GM21526 (cell line): ENCODE results near the gene APBB1.
"Not testable (repeated sequence)": the region's sequence is repeated elsewhere in the genome, so short reads cannot be mapped to it uniquely, and the experiment has no call there.

ENCODE experiments used
- ATAC-seq: cut with Tn5 transposase; IDR thresholded peaks from one replicate; pipeline ENCODE4 v1.9.1; 2021; ENCODE audit warnings: moderate library complexity; ENCODE audit not compliant: unreplicated experiment, low FRiP score

Gene APBB1

DNA sequence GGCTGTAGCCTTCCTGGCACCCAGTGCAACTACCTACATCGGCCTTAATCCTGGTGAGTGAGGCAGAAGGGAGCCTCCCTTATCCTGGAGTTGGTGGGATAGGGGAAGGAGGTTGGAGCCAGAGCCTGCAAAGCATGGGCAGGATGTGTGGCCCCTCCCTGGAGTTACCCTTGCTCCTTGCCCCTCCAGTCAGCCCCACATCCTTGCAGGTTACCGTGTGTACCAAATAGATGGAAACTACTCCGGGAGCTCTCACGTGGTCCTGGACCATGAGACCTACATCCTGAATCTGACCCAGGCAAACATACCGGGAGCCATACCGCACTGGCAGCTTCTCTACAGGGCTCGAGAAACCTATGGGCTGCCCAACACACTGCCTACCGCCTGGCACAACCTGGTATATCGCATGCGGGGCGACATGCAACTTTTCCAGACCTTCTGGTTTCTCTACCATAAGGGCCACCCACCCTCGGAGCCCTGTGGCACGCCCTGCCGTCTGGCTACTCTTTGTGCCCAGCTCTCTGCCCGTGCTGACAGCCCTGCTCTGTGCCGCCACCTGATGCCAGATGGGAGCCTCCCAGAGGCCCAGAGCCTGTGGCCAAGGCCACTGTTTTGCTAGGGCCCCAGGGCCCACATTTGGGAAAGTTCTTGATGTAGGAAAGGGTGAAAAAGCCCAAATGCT is 24.8 kb downstream of the APBB1 start:
- no peak for ATAC-seq

DNA sequence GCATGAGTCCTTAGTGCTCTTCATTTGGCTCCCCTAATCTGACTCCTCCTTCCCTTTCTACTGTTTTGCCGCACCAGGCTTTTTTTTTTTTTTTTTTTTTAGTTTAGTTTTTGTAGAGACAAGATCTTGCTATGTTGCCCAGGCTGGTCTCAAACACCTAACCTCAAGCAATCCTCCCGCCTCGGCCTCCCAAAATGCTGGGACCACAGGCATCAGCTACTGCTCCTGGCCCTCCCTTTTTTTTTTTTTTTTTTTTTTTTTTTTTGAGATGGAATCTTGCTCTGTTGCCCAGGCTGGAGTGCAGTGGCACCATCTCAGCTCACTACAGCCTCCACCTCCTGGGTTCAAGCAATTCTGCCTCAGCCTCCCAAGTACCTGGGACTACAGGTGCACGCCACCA is 26.6 kb downstream of the APBB1 start:
- ATAC-seq, result not testable (repeated sequence)

DNA sequence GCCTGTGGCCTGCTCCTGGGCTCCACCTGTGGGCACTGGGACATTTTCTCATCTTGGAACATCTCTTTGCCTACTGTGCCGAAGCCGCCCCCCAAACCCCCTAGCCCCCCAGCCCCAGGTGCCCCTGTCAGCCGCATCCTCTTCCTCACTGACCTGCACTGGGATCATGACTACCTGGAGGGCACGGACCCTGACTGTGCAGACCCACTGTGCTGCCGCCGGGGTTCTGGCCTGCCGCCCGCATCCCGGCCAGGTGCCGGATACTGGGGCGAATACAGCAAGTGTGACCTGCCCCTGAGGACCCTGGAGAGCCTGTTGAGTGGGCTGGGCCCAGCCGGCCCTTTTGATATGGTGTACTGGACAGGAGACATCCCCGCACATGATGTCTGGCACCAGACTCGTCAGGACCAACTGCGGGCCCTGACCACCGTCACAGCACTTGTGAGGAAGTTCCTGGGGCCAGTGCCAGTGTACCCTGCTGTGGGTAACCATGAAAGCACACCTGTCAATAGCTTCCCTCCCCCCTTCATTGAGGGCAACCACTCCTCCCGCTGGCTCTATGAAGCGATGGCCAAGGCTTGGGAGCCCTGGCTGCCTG is 27.3 kb downstream of the APBB1 start:
- no peak for ATAC-seq

DNA sequence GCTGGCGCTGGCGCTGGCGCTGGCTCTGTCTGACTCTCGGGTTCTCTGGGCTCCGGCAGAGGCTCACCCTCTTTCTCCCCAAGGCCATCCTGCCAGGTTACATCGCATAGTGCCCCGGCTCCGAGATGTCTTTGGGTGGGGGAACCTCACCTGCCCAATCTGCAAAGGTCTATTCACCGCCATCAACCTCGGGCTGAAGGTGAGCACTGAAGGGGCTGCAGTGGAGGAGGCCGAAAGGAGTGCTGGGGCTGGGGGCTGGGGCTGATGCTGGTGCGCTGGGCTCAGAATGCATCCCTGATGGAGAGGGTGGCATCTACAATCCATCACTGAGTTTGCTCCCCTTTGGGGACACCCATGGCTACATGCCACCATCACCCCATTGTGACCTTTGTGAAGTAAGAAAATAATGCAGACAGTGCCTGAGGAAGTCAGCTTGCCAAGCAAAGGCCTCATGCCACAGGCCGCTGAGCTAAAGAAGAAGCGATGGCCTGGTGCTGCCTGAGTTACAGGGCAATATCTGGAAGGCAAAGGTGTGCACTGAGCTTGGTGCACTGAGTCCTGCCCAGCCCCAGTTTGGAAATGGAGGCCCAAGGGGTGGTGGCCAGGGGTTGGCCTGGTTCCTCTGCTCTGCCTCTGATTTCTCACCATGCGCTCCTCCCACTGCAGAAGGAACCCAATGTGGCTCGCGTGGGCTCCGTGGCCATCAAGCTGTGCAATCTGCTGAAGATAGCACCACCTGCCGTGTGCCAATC is 28.0 kb downstream of the APBB1 start:
- ATAC-seq, result no peak

DNA sequence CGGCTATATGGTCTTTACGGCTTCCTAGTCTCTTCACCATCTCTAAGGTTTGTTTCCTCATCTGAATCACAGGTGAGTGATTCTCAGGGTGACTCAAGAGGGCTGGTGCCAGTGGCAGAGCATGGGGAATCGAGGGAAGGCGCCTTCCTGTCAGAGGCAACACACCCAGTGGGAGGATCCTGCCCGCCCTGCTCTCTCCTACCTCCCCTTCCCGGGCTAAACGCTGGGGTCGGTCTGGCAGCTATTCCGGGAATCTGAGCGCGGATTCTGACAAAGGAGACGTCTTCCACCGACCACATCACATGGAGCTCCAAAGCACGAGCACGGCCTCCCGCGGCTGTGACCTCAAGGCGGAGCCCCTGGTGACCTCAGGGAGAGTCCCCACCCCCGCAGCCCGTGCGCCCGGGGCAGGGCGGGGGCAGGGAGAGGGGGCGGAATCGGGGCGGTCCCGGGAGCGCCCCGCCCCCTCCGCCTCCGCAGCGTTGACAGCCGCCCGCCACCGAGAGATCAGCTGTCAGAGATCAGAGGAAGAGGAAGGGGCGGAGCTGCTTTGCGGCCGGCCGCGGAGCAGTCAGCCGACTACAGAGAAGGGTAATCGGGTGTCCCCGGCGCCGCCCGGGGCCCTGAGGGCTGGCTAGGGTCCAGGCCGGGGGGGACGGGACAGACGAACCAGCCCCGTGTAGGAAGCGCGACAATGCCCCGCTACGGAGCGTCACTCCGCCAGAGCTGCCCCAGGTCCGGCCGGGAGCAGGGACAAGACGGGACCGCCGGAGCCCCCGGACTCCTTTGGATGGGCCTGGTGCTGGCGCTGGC is 28.8 kb downstream of the APBB1 start, which contains the start of gene SMPD1:
SMPD1 (plus strand) TSS at position 570 of the 813 bp plus-strand sequence; CDS start at position 695, 125 bp downstream.
- peak; percentile 97 for ATAC-seq

DNA sequence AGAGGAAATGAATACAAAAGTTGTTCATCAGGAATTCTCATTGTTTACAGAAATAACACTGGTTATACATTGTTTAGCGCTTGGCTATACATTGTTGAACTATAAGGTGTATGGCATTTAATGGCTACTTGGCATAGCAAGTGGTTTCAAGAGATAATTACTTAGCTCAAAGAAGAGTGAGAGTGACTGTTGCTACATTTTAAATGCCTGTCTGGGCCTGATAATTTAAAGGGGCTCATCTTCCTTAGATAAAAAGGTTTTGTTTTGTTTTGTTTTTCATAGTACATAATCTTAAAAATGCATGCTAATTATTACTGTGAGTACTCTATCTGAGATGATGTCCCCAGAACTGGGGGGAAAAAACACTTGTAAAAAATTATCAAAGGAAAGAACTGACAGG is 30.1 kb downstream of the APBB1 start:
- no peak for ATAC-seq

DNA sequence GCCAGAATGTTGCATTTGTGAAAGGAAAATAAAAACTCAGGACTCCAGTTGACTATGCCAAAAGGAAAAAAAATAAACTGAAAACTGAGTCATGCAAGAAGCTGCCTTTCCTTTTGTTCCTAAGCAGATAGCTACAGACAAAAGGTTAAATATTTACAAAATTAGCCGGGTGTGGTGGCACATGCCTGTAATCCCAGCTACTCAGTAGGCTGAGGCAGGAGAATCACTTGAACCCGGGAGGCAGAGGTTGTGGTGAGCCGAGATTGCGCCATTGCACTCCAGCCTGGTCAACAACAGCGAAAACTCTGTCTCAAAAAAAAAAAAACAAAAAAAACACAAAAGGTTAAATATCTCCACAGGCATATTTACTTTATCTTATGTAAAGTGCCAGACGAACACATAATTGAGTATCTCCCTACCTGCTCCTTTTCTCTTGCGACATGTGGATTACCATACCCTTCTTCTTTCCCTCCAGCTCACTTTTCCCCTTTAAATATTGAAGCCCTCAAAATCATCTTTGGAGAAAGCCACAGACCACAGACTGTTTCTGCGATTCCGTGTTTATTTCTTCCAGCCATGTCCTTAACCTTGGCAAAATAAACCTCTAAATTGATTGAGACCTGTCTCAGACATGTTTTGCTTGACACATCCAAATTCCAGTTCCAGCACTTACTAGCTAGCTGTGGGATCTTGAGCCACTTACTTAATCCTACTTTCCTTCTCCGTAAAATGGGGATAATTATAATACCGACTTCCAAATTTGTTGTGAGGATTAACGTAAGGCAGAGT is 30.9 kb downstream of the APBB1 start:
- ATAC-seq, result no peak

DNA sequence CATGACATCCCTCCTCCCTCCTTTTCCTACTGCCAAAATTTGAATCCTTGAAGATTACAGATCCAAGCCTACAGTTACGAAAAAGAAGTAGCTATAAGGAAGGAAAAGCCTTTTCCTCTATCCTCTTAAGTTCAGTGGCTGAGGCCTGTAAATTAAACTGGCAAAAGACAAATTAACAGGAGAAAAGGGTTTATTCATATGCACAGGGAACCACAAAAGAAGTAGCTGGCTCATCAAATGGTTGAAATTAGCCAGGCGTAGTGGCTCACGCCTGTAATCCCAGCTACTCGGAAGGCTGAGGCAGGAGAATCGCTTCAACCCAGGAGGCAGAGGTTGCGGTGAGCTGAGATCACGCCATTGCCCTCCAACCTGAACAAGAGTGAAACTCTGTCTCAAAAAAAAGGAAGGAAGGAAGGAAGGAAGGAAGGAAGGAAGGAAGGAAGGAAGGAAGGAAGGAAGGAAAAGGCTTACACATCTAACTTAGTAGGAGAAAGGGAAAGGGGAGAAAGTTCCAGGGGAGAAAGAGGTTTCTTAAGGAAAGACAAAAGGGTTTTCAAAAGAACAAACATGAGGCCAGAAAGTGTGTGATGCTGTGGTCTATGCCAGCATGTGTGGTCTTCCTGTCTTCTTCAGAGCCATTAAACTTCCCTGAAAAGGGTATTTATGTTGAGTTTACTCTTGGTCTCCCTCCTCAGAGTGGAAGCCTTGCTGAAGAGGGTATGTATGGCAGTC is 33.7 kb downstream of the APBB1 start:
- ATAC-seq, result no peak

DNA sequence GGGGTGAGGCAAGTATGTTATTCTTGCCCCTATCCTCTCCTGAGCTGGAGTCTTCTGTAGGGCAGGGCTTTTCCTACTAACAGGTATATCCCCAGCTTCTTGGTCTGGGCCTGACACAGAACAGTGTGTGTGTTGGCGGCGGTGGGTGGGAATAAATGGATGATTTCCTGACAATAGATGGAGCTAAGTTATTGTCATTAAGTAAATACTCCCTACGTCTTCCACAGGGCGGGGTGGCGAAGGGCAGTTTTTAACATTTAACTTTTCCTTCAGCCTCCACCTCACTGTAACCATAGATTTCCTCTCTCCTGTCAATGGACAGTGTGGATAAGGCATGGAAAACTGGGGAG is 40.3 kb downstream of the APBB1 start:
- no peak for ATAC-seq

DNA sequence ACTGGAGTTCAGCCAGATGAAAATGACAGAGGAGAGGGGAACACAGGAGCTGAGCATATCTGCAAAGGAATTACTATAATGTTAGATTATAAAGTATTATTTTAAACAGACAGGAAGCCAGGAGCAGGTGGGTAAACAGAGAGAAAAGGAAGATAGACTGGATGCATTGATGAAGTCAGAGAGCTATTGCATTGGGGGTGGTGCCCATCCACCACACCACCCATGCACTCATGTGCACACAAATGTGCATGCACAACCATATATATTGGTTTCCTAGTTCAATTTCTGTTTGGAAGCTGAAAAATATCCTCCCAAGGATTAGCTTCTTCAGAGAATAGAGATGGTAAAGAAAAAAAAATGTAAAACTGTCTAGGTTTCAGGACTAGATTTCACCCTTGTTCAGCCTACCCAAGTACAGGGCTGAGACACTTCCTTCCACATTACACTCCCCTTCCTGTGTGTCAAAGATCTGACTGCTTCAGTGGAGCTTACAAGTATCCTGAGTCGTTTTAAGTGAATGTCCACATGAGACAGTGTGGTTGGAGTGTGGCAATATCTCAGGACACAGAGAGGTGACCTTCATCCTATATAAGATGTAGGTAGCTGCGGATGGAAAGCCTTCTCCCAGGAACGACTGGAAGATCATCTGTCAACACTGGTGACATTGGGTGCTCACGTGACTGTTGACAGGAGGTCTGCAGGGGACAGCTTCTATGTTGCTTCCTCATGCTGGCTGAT is 40.8 kb downstream of the APBB1 start:
- ATAC-seq, result no peak

DNA sequence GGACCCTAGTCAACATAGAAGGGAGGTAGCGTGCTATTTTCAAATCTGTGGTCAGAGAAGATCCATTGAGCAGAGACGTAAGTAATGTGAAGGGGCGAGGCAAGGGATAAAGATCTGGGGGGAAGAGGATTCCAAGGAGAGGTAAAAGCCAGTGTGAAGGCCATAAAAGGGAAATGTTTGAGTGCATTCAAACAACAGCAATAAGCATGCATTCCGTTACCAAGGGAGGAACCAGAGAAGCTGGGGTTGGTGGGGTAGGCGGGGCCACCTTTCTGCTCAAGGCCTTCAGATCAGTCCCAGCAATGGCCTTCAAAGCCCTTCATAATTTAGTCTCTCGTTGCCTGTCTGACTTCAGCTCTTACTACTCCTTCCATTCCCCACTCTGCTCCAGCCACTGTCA is 47.1 kb downstream of the APBB1 start:
- ATAC-seq, result no peak

DNA sequence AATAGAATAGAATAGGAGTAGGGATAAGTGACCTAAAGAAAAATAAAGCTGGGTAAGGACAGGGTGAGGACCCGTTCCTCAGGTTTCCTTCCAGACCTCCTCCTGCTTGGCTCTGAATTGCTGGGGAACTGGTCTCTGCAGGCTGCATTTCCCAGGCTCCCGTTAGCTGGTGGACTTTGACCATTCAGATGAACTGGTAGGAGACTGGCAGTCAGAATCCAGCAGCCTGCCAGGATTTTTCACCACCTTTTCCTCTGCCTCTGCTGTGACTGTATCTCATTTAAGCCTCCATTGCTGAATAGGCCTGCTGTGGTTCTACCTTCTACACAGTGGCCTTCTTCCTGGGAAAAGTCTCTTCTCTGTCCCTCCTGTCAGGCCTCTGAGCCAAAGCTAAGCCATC is 53.2 kb downstream of the APBB1 start:
- no peak for ATAC-seq

DNA sequence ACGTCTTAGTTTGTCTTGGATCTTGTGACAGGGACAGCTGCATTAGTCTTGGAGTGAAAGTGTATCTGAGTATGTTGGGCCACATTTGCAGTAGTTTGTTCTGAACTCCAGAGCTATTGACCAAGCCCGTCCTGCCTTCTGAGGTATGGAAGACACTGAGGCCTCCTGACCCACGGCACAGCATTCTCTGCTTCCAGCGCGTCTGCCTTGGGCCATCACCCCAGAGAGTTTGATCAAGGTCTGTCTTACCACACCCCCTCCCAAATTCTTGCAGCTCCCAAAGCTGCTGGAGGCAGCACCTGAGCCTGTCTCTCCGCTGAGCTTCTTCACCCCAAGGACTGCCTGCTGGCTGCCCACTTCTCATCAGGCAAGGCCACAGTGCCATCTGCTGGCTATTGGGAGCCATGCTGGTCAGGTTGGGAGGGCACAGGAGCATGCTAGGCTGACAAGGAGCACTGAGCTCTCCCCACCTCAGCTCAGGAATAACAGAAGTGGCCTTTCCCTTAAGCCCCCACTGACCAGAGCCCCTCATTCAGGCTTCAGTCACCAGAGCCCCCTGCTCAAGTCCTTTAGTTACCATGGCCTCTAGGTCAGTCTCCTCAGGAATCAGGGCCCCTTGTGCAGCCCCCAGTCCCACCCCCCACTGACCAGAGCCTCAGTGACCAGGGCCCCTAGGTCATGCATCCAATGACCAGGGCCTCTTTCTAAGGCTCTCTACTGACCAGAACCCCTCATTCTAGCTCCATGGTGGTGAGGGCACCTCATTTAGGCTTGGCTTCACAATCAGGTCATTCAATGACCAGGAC is 55.8 kb downstream of the APBB1 start:
- ATAC-seq, result peak; percentile 95

DNA sequence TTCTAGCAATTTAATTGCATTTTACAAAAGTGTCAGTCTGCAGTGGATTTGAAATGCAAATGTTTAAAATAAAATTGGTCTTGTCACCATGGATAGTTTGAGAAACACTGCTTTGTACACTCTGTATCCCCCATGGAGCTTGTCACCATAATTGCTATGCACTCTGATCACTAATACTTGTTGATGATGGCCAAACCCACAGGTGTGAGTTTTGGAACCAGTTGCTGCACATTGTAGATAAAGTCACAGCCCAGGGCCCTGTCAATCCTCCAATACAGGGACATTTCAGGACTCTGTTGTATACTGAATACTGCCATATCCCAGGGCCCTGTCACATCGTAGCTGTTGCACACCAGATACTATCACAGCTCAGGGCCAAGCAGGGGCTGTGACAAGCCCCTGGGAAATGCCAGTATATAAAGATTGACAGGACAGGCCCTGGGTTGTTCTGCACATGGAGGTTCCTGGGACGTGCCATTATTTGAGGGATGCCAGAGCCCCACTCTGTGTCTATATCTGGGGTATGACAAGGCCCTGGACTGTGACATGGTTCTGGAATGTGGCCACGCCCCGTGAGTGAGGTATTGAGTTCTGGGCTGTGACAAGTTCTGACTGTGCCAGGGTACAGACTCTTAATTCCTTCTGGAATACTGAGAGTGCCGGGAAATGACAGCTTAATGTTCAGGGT is 56.6 kb downstream of the APBB1 start:
- no peak for ATAC-seq

DNA sequence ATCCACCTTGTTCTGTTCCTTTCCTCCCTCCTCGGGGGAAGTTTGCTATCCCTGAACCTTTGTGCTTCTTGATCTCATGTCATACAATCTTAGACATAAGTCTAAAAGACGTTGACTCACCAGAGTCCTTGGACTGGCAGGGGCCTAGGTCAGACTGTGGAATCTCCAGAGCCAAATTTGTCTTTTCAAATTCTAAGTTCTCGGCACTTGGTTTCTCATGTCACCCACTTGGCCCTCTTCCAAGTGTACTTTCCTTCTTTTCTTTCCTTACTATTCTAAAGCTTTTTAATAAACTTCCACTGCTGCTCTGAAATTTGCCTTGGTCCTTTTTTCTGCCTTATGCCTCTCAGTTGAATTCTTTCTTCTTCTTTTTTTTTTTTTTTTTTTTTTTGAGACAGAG is 58.7 kb downstream of the APBB1 start:
- ATAC-seq, result no peak

DNA sequence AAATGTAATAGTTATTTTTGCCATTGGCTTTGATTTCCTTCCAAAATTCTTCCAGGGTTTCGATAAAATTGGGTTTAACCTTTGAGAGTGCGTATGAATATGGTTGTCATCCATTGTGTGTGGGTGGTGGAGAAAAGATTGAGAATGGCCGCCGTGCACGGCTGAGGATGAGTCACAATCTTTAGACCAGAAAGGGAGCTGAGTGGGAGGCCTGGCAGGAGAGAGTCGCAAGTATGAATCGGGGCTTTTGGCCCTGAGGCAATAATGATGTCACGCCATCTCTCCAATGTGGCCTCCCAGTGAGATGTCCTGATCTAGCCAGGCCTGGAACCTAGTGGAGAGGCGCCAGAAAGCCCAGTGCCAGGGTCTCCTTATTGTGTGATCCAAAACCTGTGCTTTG is 61.7 kb downstream of the APBB1 start:
- no peak for ATAC-seq

DNA sequence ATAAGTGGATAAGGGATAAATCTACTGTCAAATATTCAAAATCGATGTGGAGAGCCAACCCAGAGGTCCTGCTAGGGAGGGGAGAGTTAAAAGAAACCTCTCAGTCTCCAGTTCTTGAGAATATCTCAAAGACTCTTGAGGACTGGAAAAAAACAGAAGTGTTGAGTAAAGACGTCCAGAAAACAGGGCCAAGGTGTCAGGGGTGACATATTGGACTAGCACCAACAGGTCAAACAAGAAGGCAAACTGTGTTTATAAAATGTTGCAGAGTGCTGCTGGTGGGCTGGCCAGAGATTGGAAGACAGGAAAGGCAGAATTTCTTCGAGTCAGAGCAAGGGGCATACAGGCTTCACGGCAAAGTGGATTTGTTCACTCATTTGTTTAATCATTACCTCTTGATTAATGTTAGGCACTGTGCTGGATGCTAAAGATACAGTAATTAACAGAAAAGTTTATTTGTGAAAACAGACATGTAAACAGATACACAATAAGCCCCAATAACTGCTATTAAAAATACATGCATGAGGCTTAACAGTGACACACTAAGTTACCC is 62.3 kb downstream of the APBB1 start:
- ATAC-seq, result no peak
